CD14-positive monocyte (primary cell): ENCODE data around the gene ABCG4. TPM values are rescaled to one million over a fixed set of nuclear protein-coding genes. Genes with fewer than 3 reads are reported as not detected.

Source experiments
- DNase-seq, 3 donors: peaks; one replicate each; pipeline ENCODE4 v3.0.0-alpha.2; 2011 to 2022
- H2AFZ ChIP-seq: 2 replicates; pipeline ENCODE4 v1.6.0; 2012; ENCODE audit warnings: mild to moderate bottlenecking, low read depth, low read length, inconsistent platforms; ENCODE audit not compliant: insufficient read depth, poor library complexity, severe bottlenecking
- H3K27ac ChIP-seq, 2 donors: 1 replicate in 1 of 2; 2 replicates in 1 of 2; pipeline ENCODE4 v1.5.1; 2012 to 2013; ENCODE audit warnings: low read length in 2 of 2, control low read depth in 1 of 2, inconsistent platforms in 1 of 2, low read depth in 1 of 2, mild to moderate bottlenecking in 1 of 2
- H3K27me3 ChIP-seq, 2 donors: one replicate each; pipeline versions ENCODE4 v1.6.0 to v1.6.1; 2011 to 2013; ENCODE audit warnings: low read length in 2 of 2; ENCODE audit not compliant: control insufficient read depth in 2 of 2, insufficient read depth in 2 of 2
- H3K36me3 ChIP-seq, 2 donors: replicated peaks in 1 of 2; 1 replicate in 1 of 2; 2 replicates in 1 of 2; pipeline versions ENCODE4 v1.5.1 to v1.6.1; 2012 to 2013; ENCODE audit warnings: low read length in 2 of 2, control low read depth in 1 of 2, inconsistent platforms in 1 of 2, mild to moderate bottlenecking in 1 of 2; ENCODE audit not compliant: insufficient read depth in 2 of 2, control insufficient read depth in 1 of 2
- H3K4me1 ChIP-seq, 2 donors: 1 replicate in 1 of 2; 2 replicates in 1 of 2; pipeline versions ENCODE4 v1.5.1 to v1.6.1; 2012 to 2013; ENCODE audit warnings: low read length in 2 of 2, control low read depth in 1 of 2, inconsistent platforms in 1 of 2, mild to moderate bottlenecking in 1 of 2, moderate library complexity in 1 of 2; ENCODE audit not compliant: insufficient read depth in 2 of 2, control insufficient read depth in 1 of 2
- H3K4me2 ChIP-seq: replicated peaks from 2 replicates; pipeline ENCODE3; 2012; ENCODE audit warnings: low read length, moderate library complexity, mild to moderate bottlenecking; ENCODE audit not compliant: poor library complexity, severe bottlenecking; ENCODE audit errors: extremely low read depth
- H3K4me3 ChIP-seq, 3 experiments: fragments of 200-600 bp in 1 of 3; sonication (generic) in 1 of 3; replicated peaks in 1 of 3; 1 replicate in 2 of 3; 2 replicates in 1 of 3; pipeline ENCODE4 v1.5.1; 2011 to 2013; ENCODE audit warnings: low read length in 3 of 3, mild to moderate bottlenecking in 3 of 3, control low read depth in 2 of 3, low read depth in 2 of 3, inconsistent platforms in 1 of 3, moderate library complexity in 1 of 3
- H3K79me2 ChIP-seq: 2 replicates; pipeline ENCODE4 v1.6.0; 2012; ENCODE audit warnings: mild to moderate bottlenecking, control low read depth, inconsistent platforms, low read length, moderate library complexity; ENCODE audit not compliant: insufficient read depth
- H3K9ac ChIP-seq: 2 replicates; pipeline ENCODE4 v1.6.0; 2017; ENCODE audit warnings: low read length, mild to moderate bottlenecking; ENCODE audit not compliant: insufficient read depth, poor library complexity, severe bottlenecking
- H3K9me3 ChIP-seq, 2 donors: replicated peaks in 1 of 2; 1 replicate in 1 of 2; 2 replicates in 1 of 2; pipeline versions ENCODE4 v1.5.1 to v1.6.1; 2012 to 2013; ENCODE audit warnings: low read length in 2 of 2, control low read depth in 1 of 2; ENCODE audit not compliant: control insufficient read depth in 1 of 2, insufficient read depth in 1 of 2
- H4K20me1 ChIP-seq: 2 replicates; pipeline ENCODE4 v1.6.0; 2012; ENCODE audit warnings: mild to moderate bottlenecking, low read length, control low read depth, moderate library complexity; ENCODE audit not compliant: insufficient read depth
- H3K27ac Mint-ChIP-seq, 7 donors: one replicate each; pipeline ENCODE4 v1.8.0; 2020; ENCODE audit warnings: mild to moderate bottlenecking in 7 of 7, mixed read lengths in 7 of 7, moderate library complexity in 6 of 7, inconsistent platforms in 2 of 7
- H3K27me3 Mint-ChIP-seq, 3 donors: one replicate each; pipeline ENCODE4 v1.8.0; 2021 to 2022; ENCODE audit warnings: low read depth in 3 of 3, mild to moderate bottlenecking in 3 of 3, mixed read lengths in 3 of 3, moderate library complexity in 3 of 3, inconsistent platforms in 1 of 3
- H3K36me3 Mint-ChIP-seq, 2 donors: one replicate each; pipeline ENCODE4 v1.8.0; 2020; ENCODE audit warnings: mixed read lengths in 2 of 2, inconsistent platforms in 1 of 2, mild to moderate bottlenecking in 1 of 2
- H3K4me1 Mint-ChIP-seq: one replicate; pipeline ENCODE4 v1.8.0; 2020; ENCODE audit warnings: mild to moderate bottlenecking, mixed read lengths
- H3K4me3 Mint-ChIP-seq, 2 donors: one replicate each; pipeline ENCODE4 v1.8.0; 2020; ENCODE audit warnings: mild to moderate bottlenecking in 2 of 2, mixed read lengths in 2 of 2, moderate library complexity in 1 of 2
- H3K9me3 Mint-ChIP-seq, 7 donors: one replicate each; pipeline ENCODE4 v1.8.0; 2020 to 2022; ENCODE audit warnings: mixed read lengths in 7 of 7, mild to moderate bottlenecking in 6 of 7, moderate library complexity in 6 of 7, inconsistent platforms in 2 of 7
- CTCF ChIP-seq: fragments of 200-600 bp; IDR thresholded peaks from one replicate; pipeline ENCODE4 v1.8.0; 2022; ENCODE audit warnings: antibody characterized with exemption, mild to moderate bottlenecking
- WGBS: methylation state at CpG from one replicate; pipeline ENCODE4 v1.1.5; 2013; ENCODE audit warnings: missing lambda C conversion rate; ENCODE audit not compliant: insufficient coverage; 5-methylcytosine and 5-hydroxymethylcytosine counted together
- intact Hi-C, 2 donors: fragments of 100-400 bp; cut with micrococcal nuclease; formaldehyde crosslinking; loops; one replicate each; pipeline versions ENCODE4 v1.15.0 to v1.15.1; 2023
- polyA plus RNA-seq, 3 donors: library from polyadenylated mRNA; depleted of rRNA in 1 of 3; unstranded in 2 of 3; stranded (reverse) in 1 of 3; fragments of 300-500 nt in 2 of 3; fragments of >200 nt in 1 of 3; fragmentation: Illumina TruSeq in 2 of 3; gene quantifications; 1 replicate in 2 of 3; 2 replicates in 1 of 3; pipeline ENCODE4 v1.2.3, GENCODE V29; 2012 to 2021

Gene ABCG4
- polyA plus RNA-seq, 3 donors, result 0.04 TPM; not detected in 2

DNA sequence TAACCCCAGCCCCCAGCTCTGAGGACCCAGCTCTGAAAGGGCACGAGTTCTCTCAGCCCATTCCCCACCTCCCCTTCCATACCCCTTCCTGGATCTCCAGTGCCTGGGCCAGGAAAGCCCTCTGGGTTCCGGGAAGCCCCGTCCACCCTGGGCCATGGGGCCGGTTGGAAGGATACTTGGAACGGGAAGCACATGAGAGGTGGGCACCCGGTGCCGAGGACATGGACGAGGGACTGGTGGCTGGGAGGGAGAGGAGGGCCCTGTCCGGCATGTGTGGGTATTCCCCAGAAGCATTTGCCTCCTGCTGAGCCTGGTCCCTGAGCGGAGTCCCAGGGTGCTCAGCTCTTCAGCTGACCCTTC is 32.6 kb upstream of the ABCG4 start:
- no peak for TF ChIP-seq CTCF
- Histone ChIP-seq H3K36me3 (peaks cover 41 to 60% of the 10 kb centered on the region in 2 donors), H3K4me2 (peak overlapping the region; percentile 80), H3K9ac (peak overlapping the region; percentile 54), H3K4me3 (peak overlapping the region in 2 of 3 experiments; percentile 37 to 77), H3K27ac (peak overlapping the region; percentile 83 to 94), H3K9me3 (no peaks in the 10 kb centered on the region), H3K79me2 (peaks cover 31% of the 10 kb centered on the region), H4K20me1 (peaks cover 11% of the 10 kb centered on the region), H3K4me1 (peaks cover 42 to 46% of the 10 kb centered on the region in 2 donors), H3K27me3 (no peaks in the 10 kb centered on the region), H2AFZ (peak overlapping the region; percentile 81)
- peaks cover 48 to 65% of the 10 kb centered on the region in 2 donors for H3K36me3 Mint-ChIP-seq
- peaks cover 0 to 5% (median 0%) of the 10 kb centered on the region in 3 donors for H3K27me3 Mint-ChIP-seq
- H3K27ac Mint-ChIP-seq, result peak overlapping the region; percentile 95 to 99 (median 98)
- H3K4me3 Mint-ChIP-seq, result peak overlapping the region; percentile 93 to 96
- intact Hi-C loops, result no loop called here
- DNase-seq, result no peak
- 90% methylated on average over 7 of the region's 10 CpGs for WGBS
- H3K4me1 Mint-ChIP-seq, result peaks cover 46% of the 10 kb centered on the region
- no peaks in the 10 kb centered on the region for H3K9me3 Mint-ChIP-seq

- Mint-ChIP-seq H3K4me3 (peak overlapping the region; percentile 46 to 93), H3K9me3 (no peaks in the 10 kb centered on the region), H3K27ac (peak overlapping the region; percentile 95 to 99 (median 98)), H3K4me1 (peaks cover 46% of the 10 kb centered on the region), H3K36me3 (peaks cover 45 to 61% of the 10 kb centered on the region in 2 donors), H3K27me3 (peaks cover 0 to 5% (median 0%) of the 10 kb centered on the region in 3 donors)
- intact Hi-C loops, result no loop called here
- Histone ChIP-seq H2AFZ (peak overlapping the region; percentile 81), H3K4me2 (peak overlapping the region; percentile 80), H3K9me3 (no peaks in the 10 kb centered on the region), H3K36me3 (peaks cover 37 to 56% of the 10 kb centered on the region in 2 donors), H4K20me1 (peaks cover 7% of the 10 kb centered on the region), H3K79me2 (peaks cover 29% of the 10 kb centered on the region), H3K9ac (peak overlapping the region; percentile 54), H3K4me1 (peaks cover 42 to 46% of the 10 kb centered on the region in 2 donors), H3K27ac (peak overlapping the region; percentile 83 to 94), H3K27me3 (no peaks in the 10 kb centered on the region), H3K4me3 (peak overlapping the region in 2 of 3 experiments; percentile 37 to 77)
- no peak for TF ChIP-seq CTCF
- DNase-seq, result no peak
- WGBS, result 100% methylated on average over 1 of the region's 5 CpGs
These were observed 32.3 kb upstream of the ABCG4 start for GRCh38 chr11:119116601-119117000.
